ELR (cell line): ENCODE results near the gene LITAF.
"Not testable (repeated sequence)": the region's sequence is repeated elsewhere in the genome, so short reads cannot be mapped to it uniquely, and the experiment has no call there.

Source experiments
- DNase-seq: peaks from one replicate; pipeline ENCODE4 v3.0.0-alpha.2; 2015; ENCODE audit warnings: low read depth

The LITAF gene

DNA sequence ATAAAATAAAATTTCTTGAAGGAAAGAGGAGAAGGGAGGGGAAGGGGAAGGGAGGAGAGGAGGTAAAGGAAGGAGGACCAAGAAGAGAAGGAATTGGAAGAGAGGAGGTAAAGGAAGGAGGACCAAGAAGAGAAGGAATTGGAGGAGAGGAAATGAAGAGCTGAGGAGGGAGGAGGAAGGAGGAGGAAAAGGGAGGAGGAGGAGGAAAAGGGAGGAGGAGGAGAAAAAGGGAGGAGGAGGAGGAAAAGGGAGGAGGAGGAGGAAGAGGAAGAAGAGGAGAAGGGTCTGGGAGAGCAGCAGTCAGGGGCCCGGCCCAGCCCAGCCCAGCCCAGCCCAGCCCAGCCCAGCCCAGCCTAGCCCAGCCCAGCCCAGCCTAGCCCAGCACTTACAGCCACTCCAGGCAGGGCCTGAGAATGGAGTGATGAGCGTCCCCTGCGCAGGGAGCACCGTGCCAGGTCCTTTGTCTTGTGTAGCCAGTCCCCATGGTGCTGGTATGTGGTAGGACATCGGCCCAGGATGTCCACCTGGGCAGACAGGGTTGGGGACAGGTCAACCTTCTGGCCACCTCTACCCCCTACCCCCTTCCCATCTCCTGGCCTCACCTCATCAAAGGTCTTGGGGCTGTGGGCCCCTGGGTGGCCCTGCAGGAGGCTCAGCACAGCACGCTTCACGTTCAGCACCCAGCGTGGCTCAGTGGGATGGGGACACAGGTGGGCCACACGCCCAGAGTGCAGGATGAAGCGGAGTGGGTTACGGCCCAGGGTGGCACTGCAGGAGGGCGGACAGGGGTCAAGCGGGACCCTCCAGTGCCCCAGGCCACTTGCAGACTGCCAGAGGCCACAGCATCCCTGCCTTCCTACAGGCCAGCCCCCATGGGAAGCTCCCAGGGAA, 70.9 kb downstream of the LITAF start:
- no peak for DNase-seq

- no peak for DNase-seq
These were observed 72.4 kb downstream of the LITAF start for GRCh38 chr16:11514283-11514682.

GRCh38 chr16:11513366-11513765, 73.4 kb downstream of the LITAF start:
- not testable (repeated sequence) for DNase-seq

DNA sequence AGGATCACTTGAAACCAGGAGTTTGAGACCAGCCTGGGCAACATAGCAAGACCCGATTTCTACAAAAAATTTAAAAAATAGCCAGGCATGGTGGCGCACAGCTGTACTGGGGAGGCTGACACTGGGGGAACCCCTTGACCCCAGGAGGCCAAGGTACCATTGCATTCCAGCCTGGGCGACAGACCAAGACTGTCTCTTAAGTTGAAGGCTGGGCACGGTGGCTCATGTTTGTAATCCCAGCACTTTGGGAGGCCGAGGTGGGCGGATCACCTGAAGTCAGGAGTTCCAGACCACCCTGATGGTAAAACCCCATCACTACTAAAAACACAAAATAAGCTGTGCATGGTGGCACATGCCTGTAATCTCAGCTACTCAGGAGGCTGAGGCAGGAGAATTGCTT, 74.9 kb downstream of the LITAF start:
- DNase-seq, result no peak

GRCh38 chr16:11511328-11511727, 75.4 kb downstream of the LITAF start:
- no peak for DNase-seq

DNA sequence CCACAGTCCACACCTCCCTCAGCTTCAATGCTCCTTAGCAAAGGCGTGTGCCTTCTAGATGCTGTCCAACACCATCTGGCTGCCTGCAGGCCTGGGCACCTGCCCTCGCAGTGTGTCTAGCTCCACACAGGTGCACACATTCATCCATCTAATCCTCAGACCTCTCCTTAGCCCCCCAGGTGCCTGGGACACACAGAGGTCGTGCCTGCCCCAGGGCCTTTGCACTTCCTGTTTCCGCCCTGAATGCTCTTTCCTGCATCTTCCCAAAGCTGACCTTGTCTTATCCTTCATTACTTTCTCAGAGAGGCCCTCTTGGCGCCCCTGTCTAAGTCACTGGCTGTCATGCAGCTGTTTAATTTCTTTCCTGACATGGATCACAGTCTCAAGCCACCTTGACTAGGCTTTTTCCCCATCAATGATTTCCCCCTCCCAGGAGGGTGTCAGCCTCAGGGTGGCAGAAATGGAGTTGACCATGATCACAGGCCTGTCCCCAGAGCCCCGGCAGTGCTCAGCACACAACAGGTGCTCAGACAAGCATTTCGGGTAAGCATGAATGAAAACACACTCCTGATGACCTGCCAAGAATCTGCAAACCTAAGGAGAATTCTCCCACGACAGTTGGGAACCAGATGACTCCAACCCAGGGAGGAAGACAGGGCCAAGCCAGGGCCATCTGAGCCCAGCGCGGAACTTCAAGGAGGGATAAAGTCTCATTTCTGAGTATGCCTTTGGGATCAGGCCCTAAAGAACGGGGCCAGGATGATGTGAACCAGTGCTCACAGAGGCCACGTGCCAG, 76.3 kb downstream of the LITAF start:
- DNase-seq, result no peak

GRCh38 chr16:11507991-11508390, 78.7 kb downstream of the LITAF start:
- no peak for DNase-seq

- no peak for DNase-seq
These were observed 79.4 kb downstream of the LITAF start for GRCh38 chr16:11507350-11507749.

DNA sequence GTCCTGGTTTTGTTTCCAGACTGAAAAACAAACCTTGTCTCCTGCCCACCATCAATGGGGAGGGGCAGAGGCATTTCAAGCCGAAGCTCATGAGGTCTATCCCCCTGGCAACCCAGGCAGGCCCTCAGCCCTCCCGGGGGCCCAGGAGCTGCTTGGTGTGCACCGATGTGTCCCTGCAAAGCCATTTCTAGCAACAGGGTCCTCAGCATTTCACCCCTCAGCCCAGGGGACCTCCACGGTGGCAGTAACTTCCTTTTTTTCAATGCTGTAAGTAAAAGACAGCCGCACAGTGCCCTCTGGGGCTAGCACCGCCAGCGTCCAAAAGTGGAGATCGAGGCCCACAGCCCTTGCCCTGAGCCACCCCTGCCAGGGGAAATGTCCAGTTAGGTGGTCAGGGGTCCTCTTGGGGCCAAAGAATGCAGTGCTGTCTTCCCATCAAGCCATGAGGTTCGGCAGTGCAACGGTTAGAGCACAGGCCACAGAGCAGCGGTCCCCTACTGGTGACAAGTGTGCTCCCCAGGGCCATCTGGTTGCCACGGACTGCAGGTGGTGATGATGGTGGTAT, 79.9 kb downstream of the LITAF start:
- no peak for DNase-seq

DNA sequence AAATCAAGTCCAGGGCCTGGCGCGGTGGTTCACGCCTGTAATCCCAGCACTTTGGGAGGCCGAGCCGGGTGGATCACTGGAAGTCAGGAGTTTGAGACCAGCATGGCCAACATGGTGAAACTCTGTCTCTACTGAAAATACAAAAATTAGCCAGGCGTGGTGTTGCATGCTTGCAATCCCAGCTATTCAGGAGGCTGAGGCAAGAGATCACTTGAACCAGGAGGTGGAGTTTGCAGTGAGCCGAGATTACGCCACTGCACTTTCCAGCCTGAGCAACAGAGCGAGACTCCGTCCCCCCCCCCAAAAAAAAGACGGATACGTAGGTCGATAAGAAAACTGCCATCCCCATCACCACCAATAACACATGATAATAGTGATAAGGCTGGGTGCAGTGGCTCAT, 82.5 kb downstream of the LITAF start:
- not testable (repeated sequence) for DNase-seq

- DNase-seq, result no peak
These were observed 83.2 kb downstream of the LITAF start for GRCh38 chr16:11503566-11503965.

GRCh38 chr16:11502239-11502638, 84.5 kb downstream of the LITAF start:
- no peak for DNase-seq

- DNase-seq, result no peak
These were observed 85.1 kb downstream of the LITAF start for GRCh38 chr16:11501632-11502031.

GRCh38 chr16:11500700-11501346, 85.9 kb downstream of the LITAF start:
- no peak for DNase-seq

GRCh38 chr16:11499295-11500089, 87.2 kb downstream of the LITAF start:
- no peak for DNase-seq

DNA sequence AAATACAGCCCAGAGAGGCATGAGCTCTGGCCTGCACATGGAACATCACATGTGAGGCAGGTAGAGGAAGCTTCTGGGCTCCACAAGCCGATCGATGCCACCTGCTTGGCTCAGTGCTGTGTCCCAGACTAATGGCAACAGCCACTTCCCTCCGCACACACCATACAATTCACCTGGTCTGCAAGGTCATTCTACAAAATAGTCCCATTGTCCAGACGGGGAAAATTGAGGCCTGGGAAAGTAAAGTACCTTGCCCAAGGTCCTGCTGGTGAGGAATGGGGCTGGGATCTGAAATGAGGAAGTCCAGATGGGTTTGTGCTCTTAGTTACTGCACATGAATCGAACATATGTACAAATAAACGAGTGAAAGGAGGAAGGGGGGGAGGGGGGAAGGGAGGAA, 88.0 kb downstream of the LITAF start:
- DNase-seq, result no peak

GRCh38 chr16:11497851-11498289, 88.8 kb downstream of the LITAF start:
- peak; percentile 21 for DNase-seq
